ENCODE data around the gene CLDN34. TPM values are rescaled to one million over a fixed set of nuclear protein-coding genes. Genes with fewer than 3 reads are reported as not detected.

CLDN34 gene
- total RNA-seq, 1 donor from 2014 or later: 0.20 TPM

- no peak for ATAC-seq
Measured at GRCh38 chrX:10017872-10018271, 50.7 kb downstream of the CLDN34 start.

Other genes with a start within 250 kb of the CLDN34 start
- 2.8 TPM for gene GPR143, start 201.5 kb upstream of the CLDN34 start, total RNA-seq
- gene SHROOM2, start 180.9 kb upstream of the CLDN34 start, total RNA-seq: 7.7 TPM
- 0.84 TPM for gene CLCN4, start 189.6 kb downstream of the CLDN34 start, total RNA-seq

Measured in esophagus mucosa (tissue), 1 donor.